Ovary (tissue), 3 donors: ENCODE data around the gene NEDD9.

ENCODE experiments used
- POLR2A ChIP-seq: fragments of 450-650 bp; IDR thresholded peaks from one replicate; pipeline ENCODE4 v1.6.1; 2017; ENCODE audit warnings: antibody characterized with exemption, mild to moderate bottlenecking, moderate library complexity
- TF ChIP-seq, protein P1 (sequence below), 3 donors: fragments of 450-650 bp in 2 of 3; fragments of 200-600 bp in 1 of 3; IDR thresholded peaks; one replicate each; pipeline versions ENCODE4 v1.5.1 to v1.8.0; 2016 to 2022; ENCODE audit warnings: antibody characterized with exemption in 3 of 3, mild to moderate bottlenecking in 1 of 3
- donor health status: DM: no; HTN: no; CAD: no.

- TF ChIP-seq, protein P1, sequence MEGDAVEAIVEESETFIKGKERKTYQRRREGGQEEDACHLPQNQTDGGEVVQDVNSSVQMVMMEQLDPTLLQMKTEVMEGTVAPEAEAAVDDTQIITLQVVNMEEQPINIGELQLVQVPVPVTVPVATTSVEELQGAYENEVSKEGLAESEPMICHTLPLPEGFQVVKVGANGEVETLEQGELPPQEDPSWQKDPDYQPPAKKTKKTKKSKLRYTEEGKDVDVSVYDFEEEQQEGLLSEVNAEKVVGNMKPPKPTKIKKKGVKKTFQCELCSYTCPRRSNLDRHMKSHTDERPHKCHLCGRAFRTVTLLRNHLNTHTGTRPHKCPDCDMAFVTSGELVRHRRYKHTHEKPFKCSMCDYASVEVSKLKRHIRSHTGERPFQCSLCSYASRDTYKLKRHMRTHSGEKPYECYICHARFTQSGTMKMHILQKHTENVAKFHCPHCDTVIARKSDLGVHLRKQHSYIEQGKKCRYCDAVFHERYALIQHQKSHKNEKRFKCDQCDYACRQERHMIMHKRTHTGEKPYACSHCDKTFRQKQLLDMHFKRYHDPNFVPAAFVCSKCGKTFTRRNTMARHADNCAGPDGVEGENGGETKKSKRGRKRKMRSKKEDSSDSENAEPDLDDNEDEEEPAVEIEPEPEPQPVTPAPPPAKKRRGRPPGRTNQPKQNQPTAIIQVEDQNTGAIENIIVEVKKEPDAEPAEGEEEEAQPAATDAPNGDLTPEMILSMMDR (IDR thresholded peaks at IDR 0.05) = no peak
- TF ChIP-seq POLR2A = no peak
Measured at GRCh38 chr6:11192167-11192566, 40.3 kb downstream of the NEDD9 start.
